ENCODE data around the gene CHCT1.
"Not testable (repeated sequence)": the region's sequence is repeated elsewhere in the genome, so short reads cannot be mapped to it uniquely, and the experiment has no call there.

Gene CHCT1

DNA sequence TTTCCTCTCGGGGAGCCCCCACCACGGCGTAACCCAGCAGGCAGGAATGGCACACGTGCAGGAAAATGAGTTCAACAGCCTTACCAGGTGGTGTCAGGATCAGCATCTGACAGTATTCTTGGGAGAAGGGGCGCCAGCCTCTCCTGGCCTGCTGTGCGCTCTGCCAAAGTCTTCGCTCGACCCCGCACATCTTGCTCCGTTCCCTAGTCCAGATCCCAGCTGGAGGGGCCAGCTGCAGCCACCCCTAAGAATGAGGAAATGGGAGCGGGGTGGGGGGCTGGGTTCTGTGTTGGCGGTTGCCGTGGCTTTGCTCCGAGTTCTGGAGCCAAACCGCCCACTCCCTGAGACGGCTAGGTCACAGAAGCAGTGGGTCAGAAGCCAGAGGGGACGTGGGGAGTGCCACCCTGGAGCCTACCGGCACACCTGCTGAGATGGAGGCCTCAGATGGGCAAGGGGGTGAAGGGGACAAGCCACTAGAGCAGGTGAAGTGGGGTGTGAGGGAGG is at the start of gene CHCT1:
TSS of gene CHCT1 (plus strand) at position 328 of the 504 bp plus-strand sequence. CDS start at position 432, 104 bp downstream.
- peak; percentile 61 for DNase-seq
- in situ Hi-C loops (cut with MboI; ENCODE audit: low pct_unique_long_range_greater_than_20kb, low sequenced_read_pairs), result no loop called here

DNA sequence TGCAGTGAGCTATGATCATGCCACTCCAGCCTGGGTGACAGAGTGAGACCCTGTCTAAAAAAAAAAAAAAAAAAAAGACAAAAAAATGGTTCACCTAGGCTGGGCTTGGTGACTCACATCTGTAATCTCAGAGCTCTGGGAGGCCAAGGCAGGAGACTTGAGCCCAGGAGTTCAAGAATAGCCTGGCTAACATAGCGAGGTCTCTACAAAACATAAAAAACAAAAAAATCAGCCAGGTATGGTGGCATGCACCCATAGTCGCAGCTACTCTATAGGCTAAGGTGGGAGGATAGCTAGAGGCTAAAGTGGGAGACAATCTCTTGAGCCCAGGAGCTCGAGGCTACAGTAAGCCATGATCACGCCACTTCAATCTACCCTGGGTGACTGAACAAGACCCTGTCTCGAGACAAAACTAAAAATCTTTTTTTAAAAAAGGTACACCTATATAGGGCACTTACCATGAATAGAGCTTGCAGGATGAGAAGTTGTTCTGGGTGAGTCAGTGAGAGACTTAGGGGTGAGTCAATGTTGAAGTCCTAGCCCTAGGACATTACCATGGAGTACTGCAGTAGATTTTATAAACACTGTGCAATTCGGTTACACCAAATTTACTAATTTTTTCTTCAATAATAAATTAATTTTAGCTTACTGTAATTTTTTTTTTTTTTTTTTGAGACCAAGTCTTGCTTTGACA is 49.4 kb upstream of the CHCT1 start:
- in situ Hi-C loops (cut with MboI; ENCODE audit: low pct_unique_long_range_greater_than_20kb, low sequenced_read_pairs), result no loop called here
- DNase-seq, result no peak

GRCh38 chr17:60378187-60378586 is 44.1 kb upstream of the CHCT1 start:
- in situ Hi-C loops (cut with MboI; ENCODE audit: low pct_unique_long_range_greater_than_20kb, low sequenced_read_pairs); DNase-seq: not testable (repeated sequence)

DNA sequence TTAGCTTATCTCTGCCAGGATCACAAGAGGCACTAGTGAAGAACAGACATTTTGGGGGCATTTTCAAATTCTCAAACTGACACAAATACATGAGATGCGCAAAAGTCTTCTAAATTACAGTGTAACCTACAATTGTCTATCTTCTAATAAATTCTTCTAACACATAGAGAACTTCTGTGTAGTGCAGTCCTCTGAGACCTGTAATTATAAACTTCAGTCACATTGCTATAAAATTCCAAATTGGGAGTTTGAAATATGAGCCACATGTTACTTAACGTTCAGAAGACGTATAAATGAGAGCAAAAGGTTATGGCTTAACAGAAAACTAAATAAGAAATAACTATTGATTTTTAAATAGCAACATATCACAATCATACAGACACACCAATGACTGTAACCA is 42.8 kb upstream of the CHCT1 start:
- DNase-seq; in situ Hi-C loops (cut with MboI; ENCODE audit: low pct_unique_long_range_greater_than_20kb, low sequenced_read_pairs): not testable (repeated sequence)

- in situ Hi-C loops (cut with MboI; ENCODE audit: low pct_unique_long_range_greater_than_20kb, low sequenced_read_pairs), result no loop called here
- DNase-seq, result no peak
Observed at GRCh38 chr17:60381958-60382357, 40.3 kb upstream of the CHCT1 start.

GRCh38 chr17:60383379-60383778 is 38.9 kb upstream of the CHCT1 start:
- in situ Hi-C loops (cut with MboI; ENCODE audit: low pct_unique_long_range_greater_than_20kb, low sequenced_read_pairs), result no loop called here
- DNase-seq, result no peak

GRCh38 chr17:60384921-60385320 is 37.4 kb upstream of the CHCT1 start:
- DNase-seq; in situ Hi-C loops (cut with MboI; ENCODE audit: low pct_unique_long_range_greater_than_20kb, low sequenced_read_pairs): not testable (repeated sequence)

GRCh38 chr17:60386147-60387058 is 35.9 kb upstream of the CHCT1 start:
- in situ Hi-C loops (cut with MboI; ENCODE audit: low pct_unique_long_range_greater_than_20kb, low sequenced_read_pairs), result no loop called here
- DNase-seq, result no peak

GRCh38 chr17:60387666-60388065 is 34.6 kb upstream of the CHCT1 start:
- DNase-seq, result no peak
- in situ Hi-C loops (cut with MboI; ENCODE audit: low pct_unique_long_range_greater_than_20kb, low sequenced_read_pairs), result no loop called here

DNA sequence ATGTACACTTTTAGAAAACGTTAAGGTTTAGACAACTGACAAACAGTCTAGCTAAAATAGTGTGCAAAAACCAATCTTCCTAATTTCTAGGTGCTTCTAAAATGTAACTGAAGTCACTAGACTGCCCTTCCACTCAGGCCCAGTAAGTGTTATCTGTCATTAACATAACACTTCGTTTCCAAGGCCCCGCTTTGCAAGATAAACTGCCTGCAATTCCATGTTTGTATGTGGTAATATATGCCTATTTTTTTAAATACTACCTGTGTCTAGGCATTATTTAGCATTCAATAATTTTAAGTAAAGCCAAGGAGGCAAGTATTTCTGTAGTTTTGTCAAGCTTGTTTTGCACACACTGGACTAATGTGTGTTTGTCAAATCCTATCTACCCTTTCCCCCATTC is 33.5 kb upstream of the CHCT1 start:
- DNase-seq, result peak; percentile 30
- in situ Hi-C loops (cut with MboI; ENCODE audit: low pct_unique_long_range_greater_than_20kb, low sequenced_read_pairs), result no loop called here

DNA sequence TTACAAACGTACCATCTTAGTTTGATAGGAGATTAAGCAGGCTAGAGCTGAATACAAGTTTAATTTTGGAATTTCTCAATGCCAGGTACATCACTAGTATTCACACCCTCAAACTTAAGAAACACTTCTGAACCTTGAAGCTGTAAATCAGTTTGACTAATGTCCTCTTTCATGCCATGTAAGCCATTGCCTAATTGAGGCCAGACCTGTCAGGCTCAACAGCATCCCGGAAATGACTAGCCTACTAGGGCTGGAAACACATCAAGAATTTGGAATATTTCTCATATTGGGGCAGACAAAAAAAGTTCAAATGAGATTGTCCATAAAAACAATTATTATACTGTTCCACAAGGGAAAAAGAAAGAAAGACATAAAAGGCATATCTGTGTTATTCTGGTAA is 32.1 kb upstream of the CHCT1 start:
- peak; percentile 30 for DNase-seq
- in situ Hi-C loops (cut with MboI; ENCODE audit: low pct_unique_long_range_greater_than_20kb, low sequenced_read_pairs), result no loop called here

DNA sequence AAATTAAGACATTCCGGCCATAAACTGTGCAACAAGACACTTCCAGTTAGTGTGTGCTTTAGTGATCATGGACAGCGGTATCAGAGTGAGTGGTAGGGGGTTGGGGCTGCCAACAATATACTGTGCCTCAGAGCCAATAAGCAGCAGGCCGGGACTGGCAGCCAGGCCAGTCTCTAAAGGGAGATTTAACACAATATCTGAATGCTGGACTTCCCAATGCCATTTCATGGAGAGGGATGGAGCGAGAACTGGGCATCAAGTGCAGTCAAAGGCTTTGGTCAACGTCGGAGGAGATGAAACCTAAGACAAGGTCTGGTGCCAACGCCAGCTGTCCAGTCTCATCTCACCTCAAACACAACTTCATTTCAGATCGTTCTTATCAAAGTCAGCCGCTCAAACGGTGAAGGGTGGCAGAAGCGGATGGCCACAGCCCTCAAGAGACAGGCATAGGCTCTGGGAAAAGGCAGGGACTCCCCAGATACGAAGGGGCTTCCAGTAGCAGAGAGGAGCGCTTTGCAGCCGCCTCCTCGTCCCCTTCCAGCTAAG is 31.3 kb upstream of the CHCT1 start:
- in situ Hi-C loops (cut with MboI; ENCODE audit: low pct_unique_long_range_greater_than_20kb, low sequenced_read_pairs), result no loop called here
- peak; percentile 56 for DNase-seq

GRCh38 chr17:60391471-60392041 is 30.7 kb upstream of the CHCT1 start:
- no peak for DNase-seq
- in situ Hi-C loops (cut with MboI; ENCODE audit: low pct_unique_long_range_greater_than_20kb, low sequenced_read_pairs), result no loop called here

GRCh38 chr17:60392042-60392844 is 30.0 kb upstream of the CHCT1 start, which contains the start of gene USP32:
USP32 (minus strand) TSS chr17:60392133; CDS start chr17:60391939, 194 bp downstream.
- peak; percentile 98 for DNase-seq
- in situ Hi-C loops (cut with MboI; ENCODE audit: low pct_unique_long_range_greater_than_20kb, low sequenced_read_pairs), result no loop called here

DNA sequence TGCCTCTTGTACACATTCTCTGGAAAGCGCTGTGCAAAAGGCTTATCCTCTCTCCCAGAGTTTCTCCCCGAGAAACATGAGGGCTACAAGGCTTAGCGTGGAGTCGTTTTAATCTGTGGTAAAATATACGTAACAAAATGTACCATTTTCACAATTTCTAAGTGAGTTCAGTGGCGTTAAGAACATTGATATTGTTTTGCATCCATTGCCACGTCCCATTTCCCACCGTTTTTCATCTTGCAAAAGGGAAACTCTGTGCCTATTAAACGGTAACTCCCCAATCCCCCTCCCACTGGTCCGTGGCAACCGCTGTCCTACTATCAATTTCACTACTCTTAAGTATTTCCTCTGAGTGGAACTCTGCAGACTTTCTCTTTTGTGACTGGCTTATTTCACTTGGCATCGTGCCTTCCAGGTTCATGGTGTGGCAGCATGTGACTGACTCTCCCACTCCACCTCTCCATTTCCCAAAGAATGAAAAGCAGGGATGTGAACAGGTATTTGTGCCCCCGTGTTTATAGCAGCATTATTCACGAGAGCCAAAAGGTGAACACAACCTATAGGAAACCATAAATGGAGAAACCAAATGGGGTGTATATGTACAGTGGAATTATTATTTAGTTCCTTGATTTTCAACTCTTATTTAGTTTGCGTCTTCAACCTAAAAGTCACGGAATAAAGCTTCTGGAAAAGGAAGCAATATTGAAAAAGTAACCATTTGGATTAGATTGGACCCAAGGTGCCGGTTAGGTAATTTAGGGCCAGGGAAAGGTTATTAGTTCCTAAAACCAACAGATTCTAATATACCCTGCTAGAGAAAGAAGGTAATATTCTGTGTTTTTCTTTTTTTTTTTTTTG is 29.2 kb upstream of the CHCT1 start:
- peak; percentile 87 for DNase-seq
- in situ Hi-C loops (cut with MboI; ENCODE audit: low pct_unique_long_range_greater_than_20kb, low sequenced_read_pairs), result no loop called here

DNA sequence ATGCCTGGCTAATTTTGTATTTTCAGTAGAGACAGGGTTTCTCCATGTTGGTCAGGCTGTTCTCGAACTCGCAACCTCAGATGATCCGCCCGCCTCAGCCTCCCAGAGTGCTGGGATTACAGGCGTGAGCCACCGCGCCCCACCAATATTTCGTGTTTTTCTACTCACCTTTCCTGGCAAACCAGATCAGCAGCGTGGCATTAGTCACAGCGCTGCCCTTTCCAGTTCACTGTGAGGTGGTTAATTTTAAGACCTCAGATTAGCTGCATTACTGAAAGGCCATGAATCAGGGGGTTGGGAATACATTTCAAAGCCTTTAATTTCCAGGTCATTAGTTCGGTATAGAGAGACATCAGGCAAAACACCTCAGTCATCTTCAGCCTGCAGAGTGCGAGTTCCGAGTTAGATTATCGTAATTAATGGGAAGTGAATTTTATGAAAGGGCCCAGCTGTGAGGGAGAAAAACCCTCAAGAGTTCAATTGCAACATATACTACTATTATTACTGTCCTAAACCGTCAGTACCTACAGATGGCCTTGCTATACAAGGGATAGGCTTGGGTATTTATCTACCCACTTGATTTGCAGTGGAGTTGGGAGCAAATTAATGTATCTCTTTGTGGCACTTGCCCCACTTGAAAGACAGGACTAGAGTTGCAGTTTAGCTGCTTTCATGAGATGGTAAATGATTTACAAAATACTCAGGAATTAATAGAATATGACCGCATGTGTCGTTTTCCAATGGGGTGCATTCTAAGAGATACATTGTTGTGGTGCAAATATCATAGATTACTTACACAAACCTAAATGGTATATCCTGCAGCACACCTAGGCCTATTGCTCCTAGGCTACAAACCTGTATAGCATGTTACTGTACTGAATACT is 28.2 kb upstream of the CHCT1 start:
- in situ Hi-C loops (cut with MboI; ENCODE audit: low pct_unique_long_range_greater_than_20kb, low sequenced_read_pairs), result no loop called here
- no peak for DNase-seq

DNA sequence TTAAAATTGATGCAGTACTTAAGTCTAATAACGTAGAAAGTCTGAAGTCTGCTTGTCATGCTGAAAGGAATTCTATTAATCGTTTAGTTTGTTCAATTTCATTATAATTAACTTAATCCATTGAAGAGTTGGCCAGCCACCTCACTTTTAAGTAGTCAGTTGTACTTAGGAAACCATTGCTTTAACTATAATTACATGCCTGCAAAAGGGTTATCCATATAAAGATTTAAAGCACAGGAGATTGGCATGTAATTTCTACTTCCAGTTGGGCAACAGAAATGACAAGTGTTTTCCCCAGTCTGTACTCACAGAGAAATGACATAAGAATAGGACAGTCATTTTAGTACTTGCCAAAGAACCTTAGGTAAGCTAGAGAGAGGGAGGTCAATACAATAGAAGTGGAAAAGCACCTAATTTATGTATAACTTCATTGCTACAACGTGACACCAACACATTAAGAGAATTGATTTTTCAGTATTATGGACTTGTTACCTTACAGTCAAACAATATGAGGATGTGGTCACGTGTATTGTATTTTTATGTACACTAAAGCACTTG is 26.7 kb upstream of the CHCT1 start:
- in situ Hi-C loops (cut with MboI; ENCODE audit: low pct_unique_long_range_greater_than_20kb, low sequenced_read_pairs), result no loop called here
- peak; percentile 26 for DNase-seq

Data from KBM-7 (cell line).